SK-N-SH treated with all-trans-retinoic acid at 6 μM for 48 hours (cell line): ENCODE data around the gene DTNA.

Source experiments
- ATAC-seq: fragments of 200-7000 bp; cut with Tn5 transposase; 3 replicates; pipeline ENCODE4 v1.9.1; 2020; ENCODE audit warnings: mild to moderate bottlenecking, moderate library complexity
- ARNTL ChIP-seq: fragments of 450-650 bp; formaldehyde crosslinking; IDR thresholded peaks from 2 replicates; pipeline ENCODE4 v1.5.0; 2020; ENCODE audit warnings: low read depth, mild to moderate bottlenecking, moderate library complexity, borderline replicate concordance
- CREB5 ChIP-seq: fragments of 250-450 bp; sonication (Bioruptor Pico); IDR thresholded peaks from 2 replicates; pipeline ENCODE4 v1.5.1; 2020; ENCODE audit warnings: low read depth, mild to moderate bottlenecking, moderate library complexity
- CSDC2 ChIP-seq: fragments of 250-450 bp; sonication (Bioruptor Pico); IDR thresholded peaks from 2 replicates; pipeline ENCODE4 v1.5.0; 2020; ENCODE audit warnings: mild to moderate bottlenecking, moderate library complexity
- OSR1 ChIP-seq: fragments of 250-450 bp; sonication (Bioruptor Pico); IDR thresholded peaks from 2 replicates; pipeline ENCODE4 v1.8.0; 2022; ENCODE audit warnings: moderate library complexity, mild to moderate bottlenecking, inconsistent platforms
- PPARA ChIP-seq: fragments of 250-450 bp; sonication (Bioruptor Pico); IDR thresholded peaks from 2 replicates; pipeline ENCODE4 v1.5.0; 2020; ENCODE audit warnings: mild to moderate bottlenecking, borderline replicate concordance
- RARB ChIP-seq: fragments of 250-450 bp; sonication (Bioruptor Pico); IDR thresholded peaks from 2 replicates; pipeline ENCODE4 v1.8.0; 2021; ENCODE audit warnings: mild to moderate bottlenecking, moderate library complexity
- TCF4 ChIP-seq: fragments of 250-450 bp; sonication (Bioruptor Pico); IDR thresholded peaks from 2 replicates; pipeline ENCODE4 v1.8.0; 2021; ENCODE audit warnings: mild to moderate bottlenecking, moderate library complexity, borderline replicate concordance
- TOX ChIP-seq: fragments of 250-450 bp; sonication (Bioruptor Pico); IDR thresholded peaks from 2 replicates; pipeline ENCODE4 v1.8.0; 2021; ENCODE audit warnings: mild to moderate bottlenecking, moderate library complexity, borderline replicate concordance
- ZFP3 ChIP-seq: fragments of 250-450 bp; sonication (Bioruptor Pico); IDR thresholded peaks from 2 replicates; pipeline ENCODE4 v1.5.0; 2020; ENCODE audit warnings: mild to moderate bottlenecking, moderate library complexity
- ZFP30 ChIP-seq: fragments of 450-650 bp; formaldehyde crosslinking; IDR thresholded peaks from 2 replicates; pipeline ENCODE4 v1.5.0; 2022; ENCODE audit warnings: mild to moderate bottlenecking, moderate library complexity
- ZNF70 ChIP-seq: fragments of 450-650 bp; formaldehyde crosslinking; IDR thresholded peaks from 2 replicates; pipeline ENCODE4 v1.5.0; 2020; ENCODE audit warnings: mild to moderate bottlenecking, moderate library complexity
- ZNF8 ChIP-seq: fragments of 450-650 bp; formaldehyde crosslinking; IDR thresholded peaks from 2 replicates; pipeline ENCODE4 v1.5.0; 2020; ENCODE audit warnings: mild to moderate bottlenecking, moderate library complexity
- TF ChIP-seq, protein P1 (sequence below): fragments of 250-450 bp; sonication (Bioruptor Pico); IDR thresholded peaks from 2 replicates; pipeline ENCODE4 v1.8.0; 2021; ENCODE audit warnings: low read depth, mild to moderate bottlenecking, moderate library complexity, borderline replicate concordance
- TF ChIP-seq, protein P2 (sequence below): fragments of 250-450 bp; sonication (Bioruptor Pico); IDR thresholded peaks from 2 replicates; pipeline ENCODE4 v1.5.0; 2020; ENCODE audit warnings: mild to moderate bottlenecking, moderate library complexity
- TF ChIP-seq, protein P3 (sequence below): fragments of 250-450 bp; sonication (Bioruptor Pico); IDR thresholded peaks from 2 replicates; pipeline ENCODE4 v1.8.0; 2020; ENCODE audit warnings: mild to moderate bottlenecking, moderate library complexity, borderline replicate concordance
- TF ChIP-seq, protein P4 (sequence below): fragments of 250-450 bp; sonication (Bioruptor Pico); IDR thresholded peaks from 2 replicates; pipeline ENCODE4 v1.5.1; 2021; ENCODE audit warnings: mild to moderate bottlenecking, moderate library complexity

Gene DTNA

DNA sequence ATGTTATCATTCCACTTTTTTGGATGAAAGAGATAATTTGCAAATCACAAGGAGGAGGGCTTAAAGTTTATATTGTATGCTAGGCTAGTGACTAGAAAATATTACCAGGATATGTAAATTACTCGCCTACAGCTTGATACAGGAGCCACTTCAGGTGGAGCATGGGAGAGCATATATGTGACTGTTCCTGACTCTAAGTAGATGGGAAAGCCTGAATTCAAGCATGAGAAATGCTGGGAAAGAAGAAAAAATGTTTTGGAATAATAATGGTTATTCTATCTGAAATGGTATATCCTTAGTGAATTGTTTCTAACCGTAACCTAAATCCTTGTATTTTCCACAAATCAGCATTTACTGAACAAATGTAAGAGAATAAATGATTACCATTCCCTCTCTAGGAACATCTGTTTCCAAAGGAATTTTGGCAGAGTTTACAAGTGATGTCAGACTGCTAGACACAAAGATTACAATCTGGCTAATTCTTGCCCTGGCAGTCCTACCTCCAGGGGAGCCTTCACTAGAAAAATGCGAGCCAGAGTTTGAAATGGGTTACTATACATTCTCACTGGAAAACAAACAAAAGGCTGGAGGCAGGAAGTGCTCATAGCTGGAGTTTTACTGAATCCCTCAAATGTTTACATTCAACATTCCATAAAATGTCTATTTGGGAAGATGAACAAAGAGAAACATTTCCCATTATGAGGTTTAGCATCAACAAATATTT lies 201.7 kb downstream of the DTNA start (continued):
- TF ChIP-seq, protein P1, sequence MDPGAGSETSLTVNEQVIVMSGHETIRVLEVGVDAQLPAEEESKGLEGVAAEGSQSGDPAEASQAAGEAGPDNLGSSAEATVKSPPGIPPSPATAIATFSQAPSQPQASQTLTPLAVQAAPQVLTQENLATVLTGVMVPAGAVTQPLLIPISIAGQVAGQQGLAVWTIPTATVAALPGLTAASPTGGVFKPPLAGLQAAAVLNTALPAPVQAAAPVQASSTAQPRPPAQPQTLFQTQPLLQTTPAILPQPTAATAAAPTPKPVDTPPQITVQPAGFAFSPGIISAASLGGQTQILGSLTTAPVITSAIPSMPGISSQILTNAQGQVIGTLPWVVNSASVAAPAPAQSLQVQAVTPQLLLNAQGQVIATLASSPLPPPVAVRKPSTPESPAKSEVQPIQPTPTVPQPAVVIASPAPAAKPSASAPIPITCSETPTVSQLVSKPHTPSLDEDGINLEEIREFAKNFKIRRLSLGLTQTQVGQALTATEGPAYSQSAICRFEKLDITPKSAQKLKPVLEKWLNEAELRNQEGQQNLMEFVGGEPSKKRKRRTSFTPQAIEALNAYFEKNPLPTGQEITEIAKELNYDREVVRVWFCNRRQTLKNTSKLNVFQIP (CRISPR knock-in tag): no peak
- TF ChIP-seq ZNF8 (CRISPR knock-in tag) (peak; percentile 50; the same call in 1 of the 2 replicates), ARNTL (CRISPR knock-in tag) (no peak), OSR1 (no peak), TCF4 (CRISPR knock-in tag) (peak; percentile 37; the same call in 1 of the 2 replicates)

GRCh38 chr18:34913837-34914661 lies 204.0 kb downstream of the DTNA start:
- ATAC-seq: no peak

More at GRCh38 chr18:34913837-34914661, 204.0 kb downstream of the DTNA start:
- TF ChIP-seq, protein P2, sequence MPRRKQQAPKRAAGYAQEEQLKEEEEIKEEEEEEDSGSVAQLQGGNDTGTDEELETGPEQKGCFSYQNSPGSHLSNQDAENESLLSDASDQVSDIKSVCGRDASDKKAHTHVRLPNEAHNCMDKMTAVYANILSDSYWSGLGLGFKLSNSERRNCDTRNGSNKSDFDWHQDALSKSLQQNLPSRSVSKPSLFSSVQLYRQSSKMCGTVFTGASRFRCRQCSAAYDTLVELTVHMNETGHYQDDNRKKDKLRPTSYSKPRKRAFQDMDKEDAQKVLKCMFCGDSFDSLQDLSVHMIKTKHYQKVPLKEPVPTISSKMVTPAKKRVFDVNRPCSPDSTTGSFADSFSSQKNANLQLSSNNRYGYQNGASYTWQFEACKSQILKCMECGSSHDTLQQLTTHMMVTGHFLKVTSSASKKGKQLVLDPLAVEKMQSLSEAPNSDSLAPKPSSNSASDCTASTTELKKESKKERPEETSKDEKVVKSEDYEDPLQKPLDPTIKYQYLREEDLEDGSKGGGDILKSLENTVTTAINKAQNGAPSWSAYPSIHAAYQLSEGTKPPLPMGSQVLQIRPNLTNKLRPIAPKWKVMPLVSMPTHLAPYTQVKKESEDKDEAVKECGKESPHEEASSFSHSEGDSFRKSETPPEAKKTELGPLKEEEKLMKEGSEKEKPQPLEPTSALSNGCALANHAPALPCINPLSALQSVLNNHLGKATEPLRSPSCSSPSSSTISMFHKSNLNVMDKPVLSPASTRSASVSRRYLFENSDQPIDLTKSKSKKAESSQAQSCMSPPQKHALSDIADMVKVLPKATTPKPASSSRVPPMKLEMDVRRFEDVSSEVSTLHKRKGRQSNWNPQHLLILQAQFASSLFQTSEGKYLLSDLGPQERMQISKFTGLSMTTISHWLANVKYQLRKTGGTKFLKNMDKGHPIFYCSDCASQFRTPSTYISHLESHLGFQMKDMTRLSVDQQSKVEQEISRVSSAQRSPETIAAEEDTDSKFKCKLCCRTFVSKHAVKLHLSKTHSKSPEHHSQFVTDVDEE: no peak
- TF ChIP-seq CSDC2 (CRISPR knock-in tag) (no peak), PPARA (CRISPR knock-in tag) (no peak), ZFP3 (no peak), ZNF8 (CRISPR knock-in tag) (no peak), ZNF70 (CRISPR knock-in tag) (no peak), TOX (CRISPR knock-in tag) (no peak), ZFP30 (no peak), CREB5 (CRISPR knock-in tag) (no peak), TCF4 (CRISPR knock-in tag) (no peak), RARB (CRISPR knock-in tag) (no peak)
- TF ChIP-seq, protein P3, sequence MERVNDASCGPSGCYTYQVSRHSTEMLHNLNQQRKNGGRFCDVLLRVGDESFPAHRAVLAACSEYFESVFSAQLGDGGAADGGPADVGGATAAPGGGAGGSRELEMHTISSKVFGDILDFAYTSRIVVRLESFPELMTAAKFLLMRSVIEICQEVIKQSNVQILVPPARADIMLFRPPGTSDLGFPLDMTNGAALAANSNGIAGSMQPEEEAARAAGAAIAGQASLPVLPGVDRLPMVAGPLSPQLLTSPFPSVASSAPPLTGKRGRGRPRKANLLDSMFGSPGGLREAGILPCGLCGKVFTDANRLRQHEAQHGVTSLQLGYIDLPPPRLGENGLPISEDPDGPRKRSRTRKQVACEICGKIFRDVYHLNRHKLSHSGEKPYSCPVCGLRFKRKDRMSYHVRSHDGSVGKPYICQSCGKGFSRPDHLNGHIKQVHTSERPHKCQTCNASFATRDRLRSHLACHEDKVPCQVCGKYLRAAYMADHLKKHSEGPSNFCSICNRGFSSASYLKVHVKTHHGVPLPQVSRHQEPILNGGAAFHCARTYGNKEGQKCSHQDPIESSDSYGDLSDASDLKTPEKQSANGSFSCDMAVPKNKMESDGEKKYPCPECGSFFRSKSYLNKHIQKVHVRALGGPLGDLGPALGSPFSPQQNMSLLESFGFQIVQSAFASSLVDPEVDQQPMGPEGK (CRISPR knock-in tag): no peak
- TF ChIP-seq, protein P1 (CRISPR knock-in tag): no peak
- TF ChIP-seq, protein P4, sequence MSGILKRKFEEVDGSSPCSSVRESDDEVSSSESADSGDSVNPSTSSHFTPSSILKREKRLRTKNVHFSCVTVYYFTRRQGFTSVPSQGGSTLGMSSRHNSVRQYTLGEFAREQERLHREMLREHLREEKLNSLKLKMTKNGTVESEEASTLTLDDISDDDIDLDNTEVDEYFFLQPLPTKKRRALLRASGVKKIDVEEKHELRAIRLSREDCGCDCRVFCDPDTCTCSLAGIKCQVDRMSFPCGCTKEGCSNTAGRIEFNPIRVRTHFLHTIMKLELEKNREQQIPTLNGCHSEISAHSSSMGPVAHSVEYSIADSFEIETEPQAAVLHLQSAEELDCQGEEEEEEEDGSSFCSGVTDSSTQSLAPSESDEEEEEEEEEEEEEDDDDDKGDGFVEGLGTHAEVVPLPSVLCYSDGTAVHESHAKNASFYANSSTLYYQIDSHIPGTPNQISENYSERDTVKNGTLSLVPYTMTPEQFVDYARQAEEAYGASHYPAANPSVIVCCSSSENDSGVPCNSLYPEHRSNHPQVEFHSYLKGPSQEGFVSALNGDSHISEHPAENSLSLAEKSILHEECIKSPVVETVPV: no peak
